Adrenal gland (tissue), 5 donors: ENCODE data around the gene ERC2.

ENCODE experiments used
- POLR2A ChIP-seq, 2 donors: fragments of 450-650 bp; IDR thresholded peaks; one replicate each; pipeline ENCODE4 v1.6.1; 2017; ENCODE audit warnings: antibody characterized with exemption in 2 of 2, mild to moderate bottlenecking in 2 of 2, moderate library complexity in 1 of 2
- TF ChIP-seq, protein P1 (sequence below), 6 experiments: fragments of 450-650 bp in 4 of 6; fragments of 200-600 bp in 2 of 6; sonication (generic) in 1 of 6; IDR thresholded peaks; 1 replicate in 5 of 6; 2 replicates in 1 of 6; pipeline versions ENCODE4 v1.5.1 to v1.8.0; 2016 to 2021; ENCODE audit warnings: antibody characterized with exemption in 6 of 6, mild to moderate bottlenecking in 2 of 6, moderate library complexity in 1 of 6
- donor health status: DM: no; HTN: no; CAD: no.

DNA sequence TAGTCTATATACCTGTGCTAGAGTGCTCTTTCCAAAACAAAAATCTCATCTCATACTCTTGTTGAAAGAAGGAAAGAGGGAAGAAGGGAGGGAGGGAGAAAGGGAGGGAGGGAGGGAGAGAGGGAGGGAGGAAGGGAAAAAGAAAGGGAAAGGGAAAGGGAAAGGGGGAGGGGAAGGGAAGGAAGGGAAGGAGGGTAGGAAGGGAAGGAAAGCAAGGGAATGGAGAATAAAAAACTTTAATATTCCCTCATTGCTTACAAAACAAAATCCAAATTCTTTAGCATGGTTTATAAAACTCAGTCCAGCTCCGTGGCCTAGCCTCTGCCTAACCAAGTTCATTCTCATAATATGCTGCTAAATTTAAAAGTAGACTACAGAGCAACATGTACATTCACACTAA, 104.5 kb downstream of the ERC2 start:
- TF ChIP-seq, protein P1, sequence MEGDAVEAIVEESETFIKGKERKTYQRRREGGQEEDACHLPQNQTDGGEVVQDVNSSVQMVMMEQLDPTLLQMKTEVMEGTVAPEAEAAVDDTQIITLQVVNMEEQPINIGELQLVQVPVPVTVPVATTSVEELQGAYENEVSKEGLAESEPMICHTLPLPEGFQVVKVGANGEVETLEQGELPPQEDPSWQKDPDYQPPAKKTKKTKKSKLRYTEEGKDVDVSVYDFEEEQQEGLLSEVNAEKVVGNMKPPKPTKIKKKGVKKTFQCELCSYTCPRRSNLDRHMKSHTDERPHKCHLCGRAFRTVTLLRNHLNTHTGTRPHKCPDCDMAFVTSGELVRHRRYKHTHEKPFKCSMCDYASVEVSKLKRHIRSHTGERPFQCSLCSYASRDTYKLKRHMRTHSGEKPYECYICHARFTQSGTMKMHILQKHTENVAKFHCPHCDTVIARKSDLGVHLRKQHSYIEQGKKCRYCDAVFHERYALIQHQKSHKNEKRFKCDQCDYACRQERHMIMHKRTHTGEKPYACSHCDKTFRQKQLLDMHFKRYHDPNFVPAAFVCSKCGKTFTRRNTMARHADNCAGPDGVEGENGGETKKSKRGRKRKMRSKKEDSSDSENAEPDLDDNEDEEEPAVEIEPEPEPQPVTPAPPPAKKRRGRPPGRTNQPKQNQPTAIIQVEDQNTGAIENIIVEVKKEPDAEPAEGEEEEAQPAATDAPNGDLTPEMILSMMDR (IDR thresholded peaks at IDR 0.05) = no peak
- TF ChIP-seq POLR2A (IDR thresholded peaks at IDR 0.05) = no peak
